HEK293T (cell line): ENCODE results near the gene NDUFS1.

Experiments used
- BHLHE40 ChIP-seq: fragments of 450-650 bp; IDR thresholded peaks from 2 replicates; pipeline ENCODE4 v1.6.1; 2016; ENCODE audit warnings: mild to moderate bottlenecking, moderate library complexity, borderline replicate concordance
- ELF4 ChIP-seq: fragments of 450-650 bp; IDR thresholded peaks from 2 replicates; pipeline ENCODE4 v1.6.1; 2017; ENCODE audit warnings: antibody characterized with exemption
- FOXM1 ChIP-seq: fragments of 450-650 bp; IDR thresholded peaks from 2 replicates; pipeline ENCODE4 v1.6.1; 2017; ENCODE audit warnings: mild to moderate bottlenecking, borderline replicate concordance
- HDGF ChIP-seq: fragments of 450-650 bp; IDR thresholded peaks from 2 replicates; pipeline ENCODE4 v1.6.1; 2017; ENCODE audit warnings: antibody characterized with exemption, borderline replicate concordance
- NFRKB ChIP-seq: fragments of 450-650 bp; IDR thresholded peaks from 2 replicates; pipeline ENCODE4 v1.6.1; 2016; ENCODE audit warnings: mild to moderate bottlenecking, moderate library complexity
- SP1 ChIP-seq: fragments of 450-650 bp; IDR thresholded peaks from 2 replicates; pipeline ENCODE4 v1.6.1; 2017
- SUZ12 ChIP-seq: fragments of 450-650 bp; IDR thresholded peaks from 2 replicates; pipeline ENCODE4 v1.6.1; 2016; ENCODE audit warnings: mild to moderate bottlenecking

GRCh38 chr2:206068207-206068606 lies 91.0 kb downstream of the NDUFS1 start:
- TF ChIP-seq NFRKB = no peak
- no peak for TF ChIP-seq HDGF
- TF ChIP-seq SP1 = no peak
- no peak for TF ChIP-seq BHLHE40
- no peak for TF ChIP-seq FOXM1
- no peak for TF ChIP-seq ELF4
- TF ChIP-seq SUZ12 = no peak
